Neutrophil (primary cell): ENCODE results near the gene CYB5D1.

Source experiments
- H3K27ac ChIP-seq: fragments of 200-600 bp; sonication (generic); 2 replicates; pipeline ENCODE4 v1.5.1; 2016; ENCODE audit warnings: mild to moderate bottlenecking, moderate library complexity
- H3K27me3 ChIP-seq: fragments of 200-600 bp; sonication (generic); 2 replicates; pipeline ENCODE4 v1.6.0; 2016; ENCODE audit warnings: mild to moderate bottlenecking
- H3K36me3 ChIP-seq: fragments of 200-600 bp; sonication (generic); 2 replicates; pipeline ENCODE4 v1.5.1; 2017
- H3K4me1 ChIP-seq, 2 experiments: fragments of 200-600 bp in 1 of 2; sonication (generic) in 1 of 2; 1 replicate in 1 of 2; 2 replicates in 1 of 2; pipeline versions ENCODE4 v1.5.1 to v1.6.1; 2013 to 2016; ENCODE audit warnings: low read depth in 1 of 2, low read length in 1 of 2, mild to moderate bottlenecking in 1 of 2, moderate library complexity in 1 of 2; ENCODE audit not compliant: control insufficient read depth in 1 of 2, insufficient read depth in 1 of 2
- H3K4me3 ChIP-seq, 2 experiments: fragments of 200-600 bp in 1 of 2; sonication (generic) in 1 of 2; 1 replicate in 1 of 2; 2 replicates in 1 of 2; pipeline ENCODE4 v1.5.1; 2013 to 2016; ENCODE audit warnings: low read depth in 1 of 2, low read length in 1 of 2, mild to moderate bottlenecking in 1 of 2, moderate library complexity in 1 of 2
- H3K9me3 ChIP-seq: fragments of 200-600 bp; sonication (generic); 2 replicates; pipeline ENCODE4 v1.5.1; 2016
- CTCF ChIP-seq: fragments of 200-600 bp; sonication (generic); IDR thresholded peaks from 2 replicates; pipeline ENCODE4 v1.5.1; 2016; ENCODE audit warnings: antibody characterized with exemption

CYB5D1 gene

GRCh38 chr17:7831233-7831632, 26.6 kb upstream of the CYB5D1 start:
- Histone ChIP-seq H3K9me3 (no peaks in the 10 kb centered on the region), H3K27me3 (peaks cover 18% of the 10 kb centered on the region), H3K4me1 (peaks cover 13% of the 10 kb centered on the region in 2 experiments), H3K36me3 (no peaks in the 10 kb centered on the region), H3K27ac (no peak overlapping the region), H3K4me3 (no peak overlapping the region)
- no peak for TF ChIP-seq CTCF

GRCh38 chr17:7832431-7832830, 25.4 kb upstream of the CYB5D1 start:
- TF ChIP-seq CTCF: no peak
- Histone ChIP-seq H3K9me3 (no peaks in the 10 kb centered on the region), H3K36me3 (no peaks in the 10 kb centered on the region), H3K27ac (no peak overlapping the region), H3K4me3 (no peak overlapping the region), H3K27me3 (peaks cover 12% of the 10 kb centered on the region), H3K4me1 (peaks cover 24 to 25% of the 10 kb centered on the region in 2 experiments)

GRCh38 chr17:7833011-7833794, 24.6 kb upstream of the CYB5D1 start:
- peaks cover 29 to 31% of the 10 kb centered on the region in 2 experiments for H3K4me1 ChIP-seq
- peak overlapping the region; percentile 97 for H3K27ac ChIP-seq
- TF ChIP-seq CTCF: no peak
- peak overlapping the region; percentile 93 to 98 for H3K4me3 ChIP-seq
- no peaks in the 10 kb centered on the region for H3K9me3 ChIP-seq
- H3K36me3 ChIP-seq: no peaks in the 10 kb centered on the region
- H3K27me3 ChIP-seq: peaks cover 4% of the 10 kb centered on the region

- Histone ChIP-seq H3K27me3 (peaks cover 3% of the 10 kb centered on the region), H3K4me3 (peak within 1 kb of the TSS; percentile 93 to 98), H3K27ac (peak within 1 kb of the TSS; percentile 97), H3K4me1 (peaks cover 35% of the 10 kb centered on the region in 2 experiments), H3K9me3 (no peaks in the 10 kb centered on the region), H3K36me3 (no peaks in the 10 kb centered on the region)
- peak; percentile 55 for TF ChIP-seq CTCF
These were observed 23.8 kb upstream of the CYB5D1 start, which contains the start of gene KDM6B for GRCh38 chr17:7833795-7834541. Gene KDM6B, plus strand, starts transcription at chr17:7834217. Its CDS starts 11,338 bp downstream, at chr17:7845555.

- Histone ChIP-seq H3K4me1 (peaks cover 39 to 41% of the 10 kb centered on the region in 2 experiments), H3K27ac (peak overlapping the region; percentile 97), H3K27me3 (peaks cover 3% of the 10 kb centered on the region), H3K36me3 (peaks cover 5% of the 10 kb centered on the region), H3K4me3 (peak overlapping the region; percentile 93 to 98), H3K9me3 (no peaks in the 10 kb centered on the region)
- no peak for TF ChIP-seq CTCF
These were observed 23.3 kb upstream of the CYB5D1 start for GRCh38 chr17:7834542-7834956.
